ENCODE data around the gene LOX. TPM values are rescaled to one million over a fixed set of nuclear protein-coding genes. Genes with fewer than 3 reads are reported as not detected.
"Not testable (repeated sequence)": the region's sequence is repeated elsewhere in the genome, so short reads cannot be mapped to it uniquely, and the experiment has no call there.

The LOX gene
- total RNA-seq, 1 experiment from 2014 or later = 16.3 TPM

DNA sequence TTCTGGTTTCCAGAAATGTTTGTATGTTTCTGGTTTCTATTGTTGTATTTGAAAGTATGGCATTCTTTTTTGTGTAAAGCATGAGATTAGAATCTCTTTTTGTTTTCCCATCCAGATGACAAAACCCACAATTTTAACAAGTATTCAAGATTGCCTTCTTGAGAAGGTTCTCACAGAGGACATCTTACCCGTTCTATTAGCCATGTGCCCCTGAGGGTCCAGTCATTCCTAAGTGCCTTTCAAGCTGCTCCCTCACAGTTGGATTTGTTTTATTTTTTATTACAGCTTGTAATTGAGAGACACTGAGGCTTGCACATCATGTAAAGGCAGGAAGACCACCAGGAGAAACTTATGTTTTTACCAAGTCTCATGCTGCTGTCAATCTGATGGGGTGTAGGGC, 19.3 kb upstream of the LOX start:
- no peak for DNase-seq (ENCODE audit: low spot score)

DNA sequence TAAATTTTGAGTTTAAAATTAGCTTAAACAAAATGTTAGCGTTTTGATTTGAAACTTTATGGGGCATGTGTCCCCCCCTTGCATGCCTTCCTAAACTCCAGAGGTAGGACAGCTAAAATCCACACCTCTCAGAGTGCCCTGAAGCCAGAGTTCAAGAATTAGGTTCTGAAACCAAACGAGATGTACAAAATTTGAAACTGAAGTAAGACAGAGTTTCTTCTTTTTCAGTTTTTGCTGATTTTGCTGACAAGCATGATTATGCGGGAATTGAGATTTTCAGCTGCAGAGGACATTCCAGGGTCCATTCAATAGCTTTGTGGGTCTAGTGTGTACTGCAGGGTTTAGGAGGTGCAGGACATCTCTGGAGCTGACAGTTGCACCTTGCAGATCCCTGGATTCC, 17.1 kb upstream of the LOX start:
- DNase-seq (ENCODE audit: low spot score) = no peak

DNA sequence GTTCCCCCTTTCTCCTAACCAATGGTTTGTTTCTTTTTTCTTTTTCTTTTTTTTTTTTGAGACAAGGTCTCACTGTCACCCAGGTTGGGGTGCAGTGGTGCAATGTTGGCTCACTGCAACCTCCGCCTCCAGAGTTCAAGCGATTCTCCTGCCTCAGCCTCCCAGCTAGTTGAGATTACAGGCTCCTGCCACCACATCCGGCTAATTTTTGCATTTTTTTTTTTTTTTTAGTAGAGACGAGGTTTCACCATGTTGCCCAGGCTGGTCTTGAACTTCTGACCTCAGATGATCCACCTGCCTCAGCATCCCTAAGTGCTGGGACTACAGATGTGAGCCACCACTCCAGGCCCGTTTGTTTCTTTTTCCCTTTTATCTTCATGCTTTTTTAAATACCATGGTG, 16.2 kb upstream of the LOX start:
- not testable (repeated sequence) for DNase-seq (ENCODE audit: low spot score)

DNA sequence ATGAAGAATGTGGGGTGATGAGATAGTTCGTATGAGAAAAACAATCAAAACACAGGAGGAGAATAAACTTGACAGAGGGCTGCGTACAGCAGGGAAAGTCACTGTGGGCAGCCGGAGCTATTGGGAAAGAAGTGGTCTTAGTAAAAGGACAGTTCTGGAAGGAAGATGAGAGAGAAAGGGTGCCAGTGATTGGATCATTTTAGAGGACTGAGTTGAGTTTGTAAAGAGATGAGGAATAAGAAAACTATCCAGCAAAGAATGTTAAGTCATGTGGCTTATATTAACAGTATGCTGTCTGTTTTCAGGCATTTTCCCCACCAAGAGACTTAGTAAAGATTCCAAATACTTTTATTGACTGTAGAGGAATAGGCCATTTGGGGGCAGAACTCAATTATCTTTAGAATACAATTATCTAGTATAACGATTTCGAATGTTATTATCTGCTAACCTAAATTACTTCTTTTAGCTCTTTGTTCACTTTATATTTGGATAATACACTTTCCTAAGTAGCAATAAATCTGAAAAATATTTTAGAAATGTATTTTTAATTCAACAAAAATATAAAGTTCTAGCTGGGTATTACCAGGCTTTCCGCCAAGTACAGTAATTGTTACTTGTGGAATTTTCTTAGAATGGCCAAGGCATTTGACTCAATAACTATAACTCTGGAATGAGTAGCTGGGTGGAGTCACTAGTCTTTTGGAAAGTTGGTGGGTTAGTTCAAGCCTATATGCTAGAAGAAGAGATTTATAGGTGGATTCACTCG, 15.5 kb upstream of the LOX start:
- DNase-seq (ENCODE audit: low spot score) = no peak

DNA sequence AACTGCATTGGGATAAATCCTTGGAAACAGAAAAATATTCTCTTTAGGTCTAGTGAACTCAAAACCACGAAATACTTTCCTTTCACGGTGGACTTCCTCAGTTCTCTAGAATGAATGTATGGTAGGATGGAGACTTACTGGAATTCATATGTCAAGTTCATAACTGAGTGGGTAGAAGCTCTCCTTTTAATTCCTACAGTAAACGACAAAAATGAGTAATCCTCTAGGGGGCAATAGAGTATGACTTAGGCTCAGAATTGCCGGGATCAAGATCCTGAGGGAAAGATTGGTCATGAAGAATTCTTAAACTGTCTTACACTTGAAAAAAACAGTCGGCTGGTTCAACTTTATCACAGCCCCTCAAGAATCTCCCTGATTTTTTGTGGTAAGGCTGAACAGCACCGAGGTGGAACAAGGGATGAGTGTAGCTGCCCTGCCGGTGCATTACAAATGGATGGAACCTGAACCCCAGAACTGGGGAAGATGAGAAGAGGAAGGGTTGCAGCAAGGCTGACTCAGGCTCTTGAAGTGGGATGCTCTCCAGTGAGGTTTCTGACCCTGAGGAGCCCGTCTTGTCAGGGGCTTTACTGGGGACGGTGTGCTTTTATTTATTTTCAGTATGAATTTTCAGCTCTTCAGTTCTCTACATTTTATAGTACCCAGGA, 14.0 kb upstream of the LOX start:
- DNase-seq (ENCODE audit: low spot score) = peak; percentile 43

DNA sequence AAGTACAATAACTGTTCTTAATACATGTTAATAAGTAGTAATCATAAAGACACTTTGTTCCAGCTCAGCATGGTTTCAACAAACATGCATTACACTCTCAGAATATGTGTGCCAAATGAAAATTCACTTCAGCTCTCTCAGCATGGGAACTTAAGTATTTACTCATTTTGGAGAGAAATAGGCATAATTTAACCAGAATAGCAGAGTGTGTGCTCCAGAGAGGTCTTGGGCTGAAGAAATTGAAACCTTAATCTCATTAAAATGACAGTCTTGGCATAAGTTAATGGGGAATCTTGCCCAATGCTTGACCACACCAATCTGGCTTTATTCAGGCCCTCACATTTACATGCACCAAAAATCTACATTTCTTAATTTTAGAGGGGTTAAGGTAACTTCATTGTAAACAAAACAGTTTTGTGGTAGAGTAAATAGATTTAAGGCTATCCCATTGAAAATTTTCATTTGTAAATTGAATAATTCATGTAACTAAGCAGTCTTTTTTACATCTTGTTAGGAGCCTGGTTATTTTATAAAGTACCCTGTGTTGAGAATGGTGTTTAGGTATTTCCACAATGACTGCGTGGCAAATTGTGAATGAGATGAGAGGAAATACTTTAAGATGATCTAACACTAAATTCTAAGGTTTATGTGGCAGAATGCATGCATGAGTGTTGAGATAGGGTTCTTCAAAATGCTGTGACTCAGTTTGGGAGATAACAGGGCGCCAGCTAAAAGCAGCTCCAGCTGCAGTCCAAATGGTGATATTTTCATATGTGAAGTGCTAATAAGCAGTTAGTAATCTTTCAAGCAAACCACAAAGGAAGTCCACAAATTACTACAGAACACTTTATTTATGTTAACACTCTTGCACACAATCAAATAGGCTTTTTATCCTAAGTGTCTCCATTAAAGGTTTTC, 11.3 kb upstream of the LOX start:
- DNase-seq (ENCODE audit: low spot score) = peak; percentile 27

DNA sequence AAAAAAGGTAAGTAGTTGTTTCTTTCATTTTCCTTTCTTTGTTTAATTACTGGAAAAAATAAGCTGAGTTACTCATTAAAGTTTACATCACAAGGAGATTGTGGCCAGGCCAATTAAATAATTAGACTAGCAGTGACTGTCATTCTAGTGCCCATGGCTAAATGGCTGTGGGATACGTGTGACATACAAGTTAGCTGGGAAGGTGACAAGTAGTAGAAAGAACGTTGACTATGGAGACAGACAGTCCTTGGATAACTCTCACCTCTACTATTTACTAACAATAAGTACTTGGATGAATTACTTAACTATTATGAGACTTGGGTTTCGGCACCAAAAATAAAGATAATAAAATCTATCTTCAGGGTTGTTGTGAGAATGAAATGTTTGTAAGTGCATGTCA, 7.0 kb upstream of the LOX start:
- DNase-seq (ENCODE audit: low spot score) = no peak

DNA sequence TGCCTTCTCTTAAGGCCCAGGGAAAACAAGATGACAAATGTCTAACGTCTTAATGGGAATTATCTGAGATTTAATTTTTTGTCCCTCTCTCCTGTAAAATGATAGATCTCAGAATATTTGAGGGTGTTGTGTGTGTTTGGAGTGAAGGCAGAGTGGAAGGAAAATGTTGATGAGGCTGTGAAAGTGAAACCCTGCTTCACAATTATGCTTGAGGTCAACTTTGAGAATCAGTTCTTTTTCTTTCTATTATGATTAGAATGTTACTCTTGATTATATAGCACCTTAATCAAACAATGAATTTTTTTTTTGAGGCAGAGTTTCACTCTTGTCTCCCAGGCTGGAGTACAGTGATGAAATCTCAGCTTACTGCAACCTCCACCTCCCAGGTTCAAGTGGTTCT, 5.5 kb upstream of the LOX start:
- no peak for DNase-seq (ENCODE audit: low spot score)

DNA sequence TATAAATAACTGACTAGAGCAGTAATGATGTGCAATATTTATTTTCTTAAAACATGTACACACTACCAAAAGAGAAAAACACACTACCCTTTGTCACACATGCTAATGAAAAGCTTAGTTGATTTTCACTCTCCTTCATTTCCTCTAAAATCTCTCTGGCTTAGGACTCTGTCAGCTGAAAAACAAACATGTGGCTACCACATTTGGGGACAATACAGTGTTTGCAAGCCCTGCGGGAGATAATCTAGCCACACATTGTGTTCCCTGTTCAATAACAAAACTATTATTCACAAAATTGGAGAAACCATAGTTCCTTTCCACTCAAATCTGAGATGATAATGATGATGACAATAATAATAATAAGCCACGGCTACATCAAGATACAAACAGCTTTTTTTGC, 3.5 kb upstream of the LOX start:
- DNase-seq (ENCODE audit: low spot score) = no peak

DNA sequence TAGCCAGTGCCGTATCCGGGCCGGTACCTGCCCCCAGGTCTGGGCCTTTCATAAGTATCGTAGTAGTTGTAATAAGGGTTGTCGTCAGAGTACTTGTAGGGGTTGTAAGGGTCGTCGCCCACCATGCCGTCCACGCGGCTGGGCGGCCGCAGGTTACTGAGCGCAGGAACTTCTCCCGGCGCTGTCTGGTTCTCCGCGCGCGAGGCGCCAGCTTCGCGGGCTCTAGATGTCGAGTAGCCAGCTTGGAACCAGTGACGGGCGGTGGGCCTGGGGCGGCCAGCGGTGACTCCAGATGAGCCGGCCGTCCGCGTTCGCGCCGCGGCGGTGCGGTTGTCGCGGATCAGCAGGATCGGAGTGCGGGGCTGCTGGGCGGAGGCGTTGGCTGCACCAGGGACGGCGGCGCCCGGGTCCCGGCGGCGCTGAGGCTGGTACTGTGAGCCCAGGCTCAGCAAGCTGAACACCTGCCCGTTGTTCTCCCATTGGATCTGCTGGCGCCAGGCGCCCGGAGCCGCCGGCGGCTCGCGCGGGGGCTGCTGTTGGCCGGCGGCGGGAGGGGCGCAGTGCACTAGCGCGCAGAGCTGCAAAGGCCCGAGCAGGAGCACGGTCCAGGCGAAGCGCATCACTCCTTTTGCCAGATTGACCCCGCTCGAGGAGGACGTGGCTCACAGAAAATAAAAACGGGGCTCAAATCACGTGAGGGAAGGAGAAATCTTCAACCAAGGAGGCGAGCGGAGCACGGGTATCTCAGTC, 518 bp downstream of the LOX start:
- DNase-seq (ENCODE audit: low spot score) = peak; percentile 24

DNA sequence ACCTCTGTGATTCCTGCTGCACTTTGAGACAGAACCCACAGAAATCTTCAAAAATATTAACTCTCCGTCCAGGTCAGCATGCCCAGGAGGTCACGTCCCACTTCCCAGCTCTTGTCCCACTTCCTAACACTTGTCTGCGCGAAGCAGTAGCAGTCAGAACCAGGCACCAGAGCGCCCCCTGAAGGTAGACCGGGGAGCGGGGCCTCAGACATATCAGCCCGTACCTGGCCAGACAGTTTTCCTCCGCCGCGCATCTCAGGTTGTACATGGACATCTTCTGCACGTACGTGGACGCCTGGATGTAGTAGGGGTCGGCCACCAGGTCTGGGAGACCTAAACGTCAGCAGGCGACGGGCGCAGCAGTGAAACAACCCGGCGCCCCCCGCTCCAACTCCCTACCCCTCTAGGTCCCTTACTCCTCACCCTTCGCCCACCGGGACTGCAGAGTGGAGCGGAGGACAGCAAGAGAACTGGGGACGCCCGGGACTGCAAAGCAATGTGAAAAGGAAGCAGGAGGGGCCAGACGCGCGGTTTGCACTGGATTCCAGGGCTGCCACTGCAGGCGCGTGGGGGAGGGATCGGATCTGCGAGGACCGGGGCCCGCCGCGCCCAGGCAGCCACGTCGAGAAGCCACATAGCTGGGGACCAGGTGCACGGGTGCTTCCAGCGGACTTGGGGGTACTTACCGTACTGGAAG, 1.2 kb downstream of the LOX start:
- peak; percentile 76 for DNase-seq (ENCODE audit: low spot score)

DNA sequence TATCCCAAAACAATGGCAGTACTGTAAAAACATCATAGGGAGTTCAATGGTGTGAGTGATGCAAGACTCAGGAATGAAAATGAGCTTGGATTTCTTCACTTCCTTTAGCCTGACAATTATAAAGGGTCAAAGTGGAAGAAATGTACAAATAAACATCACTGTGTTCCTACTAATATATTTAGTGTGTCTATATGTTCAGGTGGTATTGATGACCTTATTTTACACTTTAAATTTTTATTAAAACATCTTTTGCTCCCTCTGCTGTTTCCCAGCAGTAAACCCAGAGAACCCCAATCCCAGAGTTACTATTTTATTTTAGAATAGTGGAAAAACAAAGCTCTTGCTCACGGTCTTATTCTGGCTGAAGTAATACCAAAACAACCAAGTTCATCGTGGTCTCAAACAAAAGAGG, 2.0 kb downstream of the LOX start:
- no peak for DNase-seq (ENCODE audit: low spot score)

DNA sequence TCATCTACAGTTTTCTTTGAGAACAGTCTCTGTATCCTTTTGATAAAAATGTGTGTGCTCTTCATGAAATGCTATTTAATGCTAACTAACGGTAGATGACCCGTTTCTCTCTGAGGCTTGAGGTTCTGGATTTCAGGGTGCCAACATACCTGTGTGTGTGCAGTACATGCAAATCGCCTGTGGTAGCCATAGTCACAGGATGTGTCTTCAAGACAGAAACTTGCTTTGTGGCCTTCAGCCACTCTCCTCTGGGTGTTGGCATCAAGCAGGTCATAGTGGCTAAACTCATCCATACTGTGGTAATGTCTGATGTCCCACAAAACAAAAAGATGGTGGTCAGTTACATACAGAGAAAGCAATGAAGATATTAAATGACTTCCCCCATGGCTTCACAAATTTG, 4.2 kb downstream of the LOX start:
- no peak for DNase-seq (ENCODE audit: low spot score)

DNA sequence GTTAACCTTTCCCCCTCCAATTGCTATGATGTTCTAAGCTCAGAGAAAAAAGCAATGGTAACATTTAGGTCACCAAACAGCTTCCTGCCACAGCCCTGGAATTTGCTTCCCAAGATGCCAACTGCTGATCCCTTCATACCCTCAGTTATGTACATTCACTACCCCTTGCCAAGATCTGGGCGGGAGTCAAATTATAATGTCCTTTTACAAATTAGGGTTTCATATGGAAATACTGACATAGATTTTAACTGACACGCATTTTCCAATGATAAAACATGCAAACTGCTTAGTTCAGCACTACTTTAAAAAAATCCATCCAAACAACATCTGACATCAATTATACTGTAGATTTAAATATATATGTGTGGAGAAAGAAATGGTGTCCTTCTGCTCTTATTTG, 5.0 kb downstream of the LOX start:
- no peak for DNase-seq (ENCODE audit: low spot score)

DNA sequence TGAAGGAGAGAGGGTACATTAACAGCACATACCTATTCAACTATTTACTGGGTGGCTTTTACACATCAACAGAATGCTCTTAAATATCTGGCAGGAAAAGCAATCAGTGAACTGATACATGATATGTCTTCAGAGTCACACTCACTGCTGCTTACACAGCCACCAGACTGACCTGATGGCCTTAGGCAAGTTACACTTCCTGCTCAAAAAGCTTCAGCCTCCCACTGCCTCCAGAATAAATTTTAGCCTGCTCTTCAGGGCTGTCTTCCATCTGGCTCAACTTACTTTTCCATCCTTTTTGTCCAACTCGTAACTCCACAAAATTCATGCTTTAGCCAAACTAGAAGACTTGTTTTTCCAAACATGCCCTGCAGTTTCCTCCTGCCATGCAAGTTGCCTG, 10.7 kb downstream of the LOX start:
- no peak for DNase-seq (ENCODE audit: low spot score)

DNA sequence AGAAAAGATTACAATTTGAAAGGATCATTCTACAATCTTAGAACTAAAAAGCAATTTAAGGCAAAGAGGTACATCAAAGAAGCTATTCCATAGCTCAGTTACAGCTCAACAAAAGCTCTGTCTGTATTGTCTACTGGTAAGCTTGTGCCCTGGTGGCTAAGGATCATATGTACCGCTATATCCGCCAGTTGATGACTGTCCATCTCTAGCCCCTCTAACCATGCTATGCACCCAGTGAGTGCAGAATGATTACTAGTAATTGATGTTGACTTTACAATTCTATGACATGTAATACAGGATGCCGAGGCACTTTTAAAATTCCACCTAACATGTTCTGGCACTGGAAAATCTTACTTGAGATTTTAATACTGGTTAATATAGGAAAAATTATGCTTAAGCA, 13.1 kb downstream of the LOX start:
- DNase-seq (ENCODE audit: low spot score) = no peak

DNA sequence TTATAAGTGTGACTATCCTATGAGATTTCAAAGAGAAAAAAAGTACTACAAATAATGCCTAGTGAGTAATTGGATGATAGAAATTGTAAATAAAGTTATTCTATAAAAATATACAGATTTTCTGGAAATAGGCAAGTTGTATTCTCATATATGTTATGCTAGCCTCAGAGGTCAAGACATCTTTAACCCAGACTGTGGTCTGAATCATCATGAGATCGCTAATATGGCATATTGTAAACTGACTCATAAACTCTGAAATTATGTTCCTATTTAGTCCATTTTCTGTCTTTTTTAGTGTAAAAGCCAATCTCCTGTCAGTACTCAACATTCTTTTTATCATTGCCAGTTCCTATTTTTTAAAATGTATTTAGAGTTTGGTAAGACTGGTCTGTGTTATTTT, 14.2 kb downstream of the LOX start:
- no peak for DNase-seq (ENCODE audit: low spot score)

DNA sequence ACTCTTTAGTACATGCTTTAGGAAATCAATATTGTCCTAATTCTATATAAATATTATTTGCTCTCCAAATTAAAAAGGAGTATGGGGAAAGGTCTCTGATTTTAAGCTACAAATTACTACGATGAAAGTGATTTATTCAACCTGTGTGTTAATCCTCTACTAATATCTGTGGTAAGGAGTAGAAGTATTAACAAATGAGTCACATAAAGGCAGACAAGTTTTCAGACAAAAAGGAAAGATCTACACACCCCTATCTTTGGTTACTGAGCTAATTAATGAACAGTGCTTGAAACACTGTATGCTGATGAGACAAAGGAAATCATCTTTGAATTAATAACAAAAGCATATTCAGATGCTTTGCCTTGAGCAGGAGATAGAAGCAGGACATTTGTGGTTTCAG, 15.9 kb downstream of the LOX start:
- no peak for DNase-seq (ENCODE audit: low spot score)

DNA sequence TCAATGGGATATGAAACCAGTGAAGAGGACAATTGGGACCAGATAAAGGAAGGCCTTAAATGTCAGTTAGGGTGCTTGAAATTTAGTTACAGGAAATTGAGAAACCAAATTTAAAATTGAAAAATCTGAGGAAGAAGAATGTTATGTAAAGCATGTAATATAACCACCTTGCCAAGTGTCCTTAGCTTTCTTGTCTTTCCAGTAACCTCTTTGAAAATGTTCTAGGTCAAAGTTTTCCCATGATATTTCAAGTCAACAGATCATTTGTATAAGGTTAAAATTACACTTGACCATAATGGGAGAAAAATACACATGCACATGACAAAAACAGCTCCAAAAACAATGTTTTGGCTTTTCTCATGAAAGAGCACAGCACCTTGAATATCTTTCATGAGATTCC, 21.1 kb downstream of the LOX start:
- no peak for DNase-seq (ENCODE audit: low spot score)

DNA sequence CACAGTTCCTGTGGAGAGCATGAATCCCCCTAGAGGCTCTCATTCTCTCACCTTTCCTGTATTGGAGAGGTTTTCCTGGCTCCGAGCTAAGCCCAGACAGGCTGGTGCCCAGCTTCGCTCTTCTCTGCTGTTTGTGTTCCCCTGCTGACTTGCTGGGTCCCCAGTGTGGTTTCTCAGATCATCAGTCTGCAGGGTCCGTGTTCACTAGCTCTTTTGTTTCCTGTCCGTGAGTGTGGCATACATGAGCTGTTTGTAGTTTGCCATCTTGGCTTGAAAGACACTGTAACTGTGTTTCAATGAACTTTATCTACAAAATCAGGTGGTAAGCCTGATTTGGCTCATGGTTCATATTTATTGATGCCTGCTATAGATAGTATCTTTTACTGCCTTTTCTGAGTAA, 23.8 kb downstream of the LOX start:
- DNase-seq (ENCODE audit: low spot score) = no peak
